GM12865 (cell line): ENCODE data around the gene CAPRIN1.

ENCODE experiments used
- DNase-seq: peaks from one replicate; pipeline ENCODE4 v3.0.0; 2010; ENCODE audit warnings: low read depth
- H3K4me3 ChIP-seq: 2 replicates; pipeline ENCODE4 v1.5.1; 2011; ENCODE audit warnings: mild to moderate bottlenecking, low read depth, low read length, control low read depth
- TF ChIP-seq, protein P1 (sequence below): IDR thresholded peaks from 2 replicates; pipeline ENCODE4 v1.5.1; 2011; ENCODE audit warnings: low read length, control low read depth, low read depth, inconsistent platforms; ENCODE audit not compliant: insufficient read depth; ENCODE audit errors: missing control alignments

CAPRIN1 gene, protein sequence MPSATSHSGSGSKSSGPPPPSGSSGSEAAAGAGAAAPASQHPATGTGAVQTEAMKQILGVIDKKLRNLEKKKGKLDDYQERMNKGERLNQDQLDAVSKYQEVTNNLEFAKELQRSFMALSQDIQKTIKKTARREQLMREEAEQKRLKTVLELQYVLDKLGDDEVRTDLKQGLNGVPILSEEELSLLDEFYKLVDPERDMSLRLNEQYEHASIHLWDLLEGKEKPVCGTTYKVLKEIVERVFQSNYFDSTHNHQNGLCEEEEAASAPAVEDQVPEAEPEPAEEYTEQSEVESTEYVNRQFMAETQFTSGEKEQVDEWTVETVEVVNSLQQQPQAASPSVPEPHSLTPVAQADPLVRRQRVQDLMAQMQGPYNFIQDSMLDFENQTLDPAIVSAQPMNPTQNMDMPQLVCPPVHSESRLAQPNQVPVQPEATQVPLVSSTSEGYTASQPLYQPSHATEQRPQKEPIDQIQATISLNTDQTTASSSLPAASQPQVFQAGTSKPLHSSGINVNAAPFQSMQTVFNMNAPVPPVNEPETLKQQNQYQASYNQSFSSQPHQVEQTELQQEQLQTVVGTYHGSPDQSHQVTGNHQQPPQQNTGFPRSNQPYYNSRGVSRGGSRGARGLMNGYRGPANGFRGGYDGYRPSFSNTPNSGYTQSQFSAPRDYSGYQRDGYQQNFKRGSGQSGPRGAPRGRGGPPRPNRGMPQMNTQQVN

DNA sequence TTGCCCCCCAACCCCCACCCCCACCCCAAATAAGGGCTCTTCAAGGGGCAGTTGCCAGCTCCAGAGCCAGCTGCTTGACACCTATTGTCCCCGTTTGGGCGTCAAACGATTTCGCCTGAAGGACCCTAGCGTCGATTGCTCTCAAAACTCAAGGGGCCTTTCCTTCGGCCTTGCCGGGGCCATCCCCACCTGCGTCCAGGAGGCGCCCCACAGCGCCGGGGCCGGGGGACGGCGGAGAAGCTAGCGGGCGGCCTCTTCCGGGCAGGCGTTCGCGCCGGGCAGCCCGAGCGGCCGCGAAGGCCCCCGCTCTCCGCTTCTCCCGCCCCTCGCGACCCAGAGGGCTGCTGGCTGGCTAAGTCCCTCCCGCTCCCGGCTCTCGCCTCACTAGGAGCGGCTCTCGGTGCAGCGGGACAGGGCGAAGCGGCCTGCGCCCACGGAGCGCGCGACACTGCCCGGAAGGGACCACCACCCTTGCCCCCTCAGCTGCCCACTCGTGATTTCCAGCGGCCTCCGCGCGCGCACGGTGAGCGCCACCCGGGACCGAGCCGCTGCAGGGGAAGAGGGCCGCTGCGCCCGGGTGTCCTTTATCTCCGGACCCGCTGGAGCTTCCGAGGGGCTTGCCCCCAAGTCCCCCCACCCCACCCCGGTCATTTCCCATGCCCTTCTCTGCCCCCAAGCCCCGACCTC is at the start of gene CAPRIN1:
TSS of gene CAPRIN1 (plus strand) at position 383 of the 687 bp plus-strand sequence. CDS start 690 bp downstream, outside the sequence.
- DNase-seq: peak; percentile 97
- H3K4me3 ChIP-seq: peak within 1 kb of the TSS; percentile 83
- TF ChIP-seq, protein P1, sequence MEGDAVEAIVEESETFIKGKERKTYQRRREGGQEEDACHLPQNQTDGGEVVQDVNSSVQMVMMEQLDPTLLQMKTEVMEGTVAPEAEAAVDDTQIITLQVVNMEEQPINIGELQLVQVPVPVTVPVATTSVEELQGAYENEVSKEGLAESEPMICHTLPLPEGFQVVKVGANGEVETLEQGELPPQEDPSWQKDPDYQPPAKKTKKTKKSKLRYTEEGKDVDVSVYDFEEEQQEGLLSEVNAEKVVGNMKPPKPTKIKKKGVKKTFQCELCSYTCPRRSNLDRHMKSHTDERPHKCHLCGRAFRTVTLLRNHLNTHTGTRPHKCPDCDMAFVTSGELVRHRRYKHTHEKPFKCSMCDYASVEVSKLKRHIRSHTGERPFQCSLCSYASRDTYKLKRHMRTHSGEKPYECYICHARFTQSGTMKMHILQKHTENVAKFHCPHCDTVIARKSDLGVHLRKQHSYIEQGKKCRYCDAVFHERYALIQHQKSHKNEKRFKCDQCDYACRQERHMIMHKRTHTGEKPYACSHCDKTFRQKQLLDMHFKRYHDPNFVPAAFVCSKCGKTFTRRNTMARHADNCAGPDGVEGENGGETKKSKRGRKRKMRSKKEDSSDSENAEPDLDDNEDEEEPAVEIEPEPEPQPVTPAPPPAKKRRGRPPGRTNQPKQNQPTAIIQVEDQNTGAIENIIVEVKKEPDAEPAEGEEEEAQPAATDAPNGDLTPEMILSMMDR: no peak

DNA sequence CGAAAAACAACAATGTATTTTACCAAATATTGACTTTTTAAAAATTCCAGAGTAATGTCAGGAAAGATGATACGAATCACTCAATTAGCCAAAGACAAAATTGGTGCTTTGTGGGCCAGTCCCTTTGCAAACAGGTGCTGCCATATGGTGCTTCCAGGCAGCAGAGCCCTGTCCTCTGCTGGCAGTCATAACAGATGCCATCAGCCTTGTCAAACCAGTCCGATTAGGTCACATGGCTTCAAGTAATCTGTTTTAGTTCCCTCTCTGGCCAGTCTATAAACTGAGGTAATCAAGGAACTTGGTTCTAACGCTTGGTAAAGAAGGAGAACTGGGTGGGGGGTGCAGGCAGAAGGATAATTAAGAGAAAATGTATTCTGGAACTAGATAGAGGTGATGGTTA is 49.1 kb upstream of the CAPRIN1 start:
- H3K4me3 ChIP-seq: no peak overlapping the region
- DNase-seq: no peak
- TF ChIP-seq, protein P1: no peak

DNA sequence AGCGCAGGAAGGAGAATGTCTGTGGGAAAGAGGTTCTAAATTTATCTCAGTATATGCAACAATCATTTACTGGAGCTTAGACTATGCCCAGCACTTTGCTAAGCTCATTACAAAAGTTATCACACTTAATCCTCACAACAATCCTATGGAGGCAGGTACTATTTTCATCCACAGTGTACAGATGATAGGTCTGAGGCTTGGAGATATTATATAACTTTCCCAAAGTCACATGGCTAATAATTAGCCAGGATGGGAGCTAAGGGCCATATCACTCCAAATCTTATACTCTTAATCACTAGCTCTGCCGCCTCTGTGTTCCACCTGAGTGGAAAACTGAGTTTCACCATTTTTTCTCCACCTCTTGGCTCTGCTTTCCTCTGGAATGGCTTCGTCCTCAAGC is 47.3 kb upstream of the CAPRIN1 start:
- DNase-seq: no peak
- TF ChIP-seq, protein P1: no peak
- no peak overlapping the region for H3K4me3 ChIP-seq

DNA sequence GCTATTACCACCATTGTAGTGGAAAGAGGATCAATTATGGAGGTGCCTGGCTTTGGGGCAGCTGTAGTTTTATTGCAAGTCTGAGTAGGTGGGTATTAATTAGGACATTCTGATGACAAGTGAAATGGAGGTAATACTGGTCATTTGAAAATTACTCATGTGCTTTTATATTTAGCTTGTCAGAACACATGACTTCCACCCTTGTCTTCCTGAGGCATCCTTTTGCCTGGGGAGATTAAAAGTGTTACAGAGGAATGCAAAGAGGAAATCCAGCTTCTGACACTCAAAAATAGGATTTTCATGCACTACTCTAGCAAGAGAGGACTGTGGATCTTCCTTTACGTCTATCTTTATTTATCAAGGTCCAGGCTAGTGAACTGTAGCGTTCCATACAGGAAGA is 44.7 kb upstream of the CAPRIN1 start:
- TF ChIP-seq, protein P1: no peak
- H3K4me3 ChIP-seq: no peak overlapping the region
- no peak for DNase-seq

DNA sequence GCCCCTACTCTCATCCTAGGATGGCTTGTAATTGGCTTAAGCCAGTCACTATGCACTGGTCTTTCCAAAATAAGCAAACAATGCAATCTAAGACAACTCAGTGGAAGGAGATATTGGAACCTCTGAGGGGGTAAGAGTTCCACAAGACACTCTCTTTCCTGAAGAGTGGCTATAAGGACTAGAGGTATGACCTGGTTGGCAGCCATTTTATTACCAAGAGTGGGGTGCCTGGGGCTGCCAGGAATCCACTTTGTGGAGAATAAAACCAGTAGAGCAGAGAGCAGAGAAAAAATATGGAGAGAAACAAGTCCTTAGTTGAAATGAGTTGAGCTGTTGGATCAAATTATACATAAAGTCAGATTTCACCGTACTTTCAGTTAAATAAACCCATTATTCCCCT is 38.8 kb upstream of the CAPRIN1 start:
- TF ChIP-seq, protein P1: no peak
- no peak for DNase-seq
- H3K4me3 ChIP-seq: no peak overlapping the region

DNA sequence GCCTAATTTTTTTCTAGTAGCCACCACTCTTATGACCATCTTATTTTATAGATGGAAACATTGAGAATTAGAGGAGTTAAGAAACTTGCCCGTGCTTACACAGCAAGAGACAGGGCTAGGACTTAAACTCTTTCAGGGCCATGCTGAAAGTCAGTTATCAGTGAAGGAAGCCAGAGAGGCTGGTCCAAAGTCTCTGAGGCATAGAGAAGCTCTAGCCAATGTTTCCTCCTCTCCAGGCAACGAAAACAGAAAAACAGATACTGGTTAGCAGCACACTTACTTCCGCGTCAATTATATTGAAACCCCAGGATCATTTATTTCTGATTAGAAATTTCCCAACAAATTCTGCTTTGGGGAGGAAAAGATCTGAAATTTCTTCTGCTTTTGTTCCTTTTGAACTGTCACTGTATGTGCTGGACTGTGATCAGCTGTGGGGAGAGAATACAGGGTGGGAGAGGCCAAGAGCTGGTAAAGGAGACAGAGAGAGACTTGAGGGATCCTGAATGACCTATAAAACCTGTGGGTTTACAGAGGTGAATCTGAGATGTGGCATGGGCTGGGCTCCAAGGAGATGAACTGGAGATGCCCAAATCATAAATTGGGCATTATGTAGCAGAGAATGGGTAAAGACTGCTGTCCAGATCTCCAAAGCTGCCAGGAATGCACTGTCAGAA is 37.5 kb upstream of the CAPRIN1 start:
- TF ChIP-seq, protein P1: no peak
- H3K4me3 ChIP-seq: no peak overlapping the region
- DNase-seq: no peak
